Astrocyte of the spinal cord (primary cell): Measurements from ENCODE around the gene CGB2.
"Not testable (repeated sequence)": the region's sequence is repeated elsewhere in the genome, so short reads cannot be mapped to it uniquely, and the experiment has no call there.

ENCODE experiments used
- DNase-seq: peaks from one replicate; pipeline ENCODE4 v3.0.0; 2011; ENCODE audit warnings: low read depth, low spot score
- H3K4me3 ChIP-seq: 2 replicates; pipeline ENCODE4 v1.5.1; 2011; ENCODE audit warnings: low read depth, mild to moderate bottlenecking, low read length, moderate library complexity
- in situ Hi-C: cut with HindIII; loops from 2 replicates; pipeline ENCODE4 v1.10.0; 2017; ENCODE audit warnings: low sequenced_read_pairs
- TF ChIP-seq, protein P1 (sequence below): IDR thresholded peaks from 2 replicates; pipeline ENCODE4 v1.5.1; 2012; ENCODE audit warnings: low read depth, mild to moderate bottlenecking, low read length, inconsistent platforms

CGB2 gene

DNA sequence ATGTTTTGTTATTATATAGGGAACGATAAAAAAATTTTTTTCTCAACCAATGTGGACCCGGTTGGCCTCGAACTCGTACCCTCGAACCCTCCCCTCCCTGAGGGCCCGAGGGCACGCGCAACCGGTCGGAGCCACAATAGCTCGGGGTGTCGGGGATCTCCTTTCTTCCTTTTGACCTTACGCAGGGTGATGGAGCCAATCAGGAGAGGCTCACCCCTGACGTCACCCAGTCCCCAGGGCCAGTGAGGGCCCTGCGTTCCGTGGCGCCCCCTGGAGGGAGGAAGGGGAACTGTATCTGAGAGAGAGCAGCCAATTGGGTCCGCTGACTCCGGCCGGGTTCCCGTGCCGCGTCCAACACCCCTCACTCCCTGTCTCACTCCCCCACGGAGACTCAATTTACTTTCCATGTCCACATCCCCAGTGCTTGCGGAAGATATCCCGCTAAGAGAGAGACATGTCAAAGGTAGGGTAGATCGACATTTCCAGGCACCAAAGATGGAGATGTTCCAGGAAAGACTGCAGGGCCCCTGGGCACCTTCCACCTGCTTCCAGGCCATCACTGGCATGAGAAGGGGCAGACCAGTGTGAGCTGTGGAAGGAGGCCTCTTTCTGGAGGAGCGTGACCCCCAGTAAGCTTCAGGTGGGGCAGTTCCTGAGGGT lies at the start of gene CGB2:
CGB2 (plus strand) TSS at position 249 of the 660 bp plus-strand sequence; CDS start at position 455, 206 bp downstream.
- H3K4me3 ChIP-seq, in situ Hi-C loops, DNase-seq: not testable (repeated sequence)
- TF ChIP-seq, protein P1, sequence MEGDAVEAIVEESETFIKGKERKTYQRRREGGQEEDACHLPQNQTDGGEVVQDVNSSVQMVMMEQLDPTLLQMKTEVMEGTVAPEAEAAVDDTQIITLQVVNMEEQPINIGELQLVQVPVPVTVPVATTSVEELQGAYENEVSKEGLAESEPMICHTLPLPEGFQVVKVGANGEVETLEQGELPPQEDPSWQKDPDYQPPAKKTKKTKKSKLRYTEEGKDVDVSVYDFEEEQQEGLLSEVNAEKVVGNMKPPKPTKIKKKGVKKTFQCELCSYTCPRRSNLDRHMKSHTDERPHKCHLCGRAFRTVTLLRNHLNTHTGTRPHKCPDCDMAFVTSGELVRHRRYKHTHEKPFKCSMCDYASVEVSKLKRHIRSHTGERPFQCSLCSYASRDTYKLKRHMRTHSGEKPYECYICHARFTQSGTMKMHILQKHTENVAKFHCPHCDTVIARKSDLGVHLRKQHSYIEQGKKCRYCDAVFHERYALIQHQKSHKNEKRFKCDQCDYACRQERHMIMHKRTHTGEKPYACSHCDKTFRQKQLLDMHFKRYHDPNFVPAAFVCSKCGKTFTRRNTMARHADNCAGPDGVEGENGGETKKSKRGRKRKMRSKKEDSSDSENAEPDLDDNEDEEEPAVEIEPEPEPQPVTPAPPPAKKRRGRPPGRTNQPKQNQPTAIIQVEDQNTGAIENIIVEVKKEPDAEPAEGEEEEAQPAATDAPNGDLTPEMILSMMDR, result peak; percentile 31

DNA sequence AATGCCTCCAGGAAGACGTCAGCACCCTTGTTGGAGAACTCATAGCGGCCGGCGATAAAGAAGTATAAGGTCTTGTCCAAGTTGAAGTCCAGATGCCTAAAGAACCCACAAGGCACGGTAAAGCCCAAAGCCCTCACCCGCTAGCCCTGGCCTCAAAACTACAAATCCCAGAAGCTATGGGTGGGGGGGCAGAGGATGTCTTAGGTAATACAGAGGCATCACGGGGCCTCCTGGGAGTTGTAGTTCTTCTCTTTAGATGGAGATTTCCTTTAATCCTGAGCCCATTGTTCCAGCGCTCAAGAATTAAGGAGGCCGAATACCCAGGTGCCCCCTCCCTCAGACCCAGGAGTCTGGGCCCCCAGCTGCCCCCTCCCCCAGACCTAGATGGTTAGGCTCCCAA lies 49.4 kb upstream of the CGB2 start:
- TF ChIP-seq, protein P1, result no peak
- no peak overlapping the region for H3K4me3 ChIP-seq
- no peak for DNase-seq
- in situ Hi-C loops, result no loop called here

DNA sequence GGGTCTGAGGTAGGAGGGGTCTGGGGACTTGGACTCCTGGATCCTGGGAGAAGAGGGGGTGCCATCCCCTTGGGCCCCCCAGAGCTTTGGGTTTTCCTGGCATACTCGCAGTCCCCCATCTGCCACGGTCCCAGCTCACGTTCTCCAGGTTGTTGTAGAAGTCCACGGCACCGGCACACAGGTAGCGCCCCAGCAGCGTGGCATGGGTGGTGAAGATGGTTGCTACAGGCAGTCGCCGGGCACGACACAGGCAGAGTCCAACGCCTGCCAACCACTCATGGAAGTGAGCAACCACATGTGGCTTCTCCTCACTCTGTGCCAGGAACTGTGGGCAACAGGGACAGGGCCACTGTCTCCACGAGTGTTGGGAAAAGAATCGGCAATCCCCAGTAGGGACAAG lies 46.0 kb upstream of the CGB2 start:
- no peak overlapping the region for H3K4me3 ChIP-seq
- no peak for DNase-seq
- in situ Hi-C loops, result no loop called here
- TF ChIP-seq, protein P1, result no peak

DNA sequence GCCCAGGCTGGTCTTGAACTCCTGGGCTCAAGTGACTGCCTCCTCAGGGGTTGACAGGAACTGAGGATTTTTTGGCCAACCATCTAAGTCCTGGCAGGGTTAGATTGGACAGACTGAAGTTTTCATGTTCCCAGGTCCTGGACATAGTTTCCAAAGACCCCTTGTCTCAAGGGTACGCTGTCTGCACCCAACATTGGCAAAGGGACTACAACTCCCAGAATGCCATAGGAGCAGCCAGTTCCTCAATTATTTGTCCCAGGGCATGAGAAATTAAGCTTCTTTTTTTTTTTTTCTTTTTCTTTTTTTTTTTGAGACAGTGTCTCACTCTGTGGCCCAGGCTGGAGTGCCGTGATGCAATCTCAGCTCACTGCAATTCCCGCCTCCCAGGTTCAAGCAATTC lies 45.5 kb upstream of the CGB2 start:
- in situ Hi-C loops, result no loop called here
- DNase-seq, result no peak
- TF ChIP-seq, protein P1, result no peak
- H3K4me3 ChIP-seq, result no peak overlapping the region

DNA sequence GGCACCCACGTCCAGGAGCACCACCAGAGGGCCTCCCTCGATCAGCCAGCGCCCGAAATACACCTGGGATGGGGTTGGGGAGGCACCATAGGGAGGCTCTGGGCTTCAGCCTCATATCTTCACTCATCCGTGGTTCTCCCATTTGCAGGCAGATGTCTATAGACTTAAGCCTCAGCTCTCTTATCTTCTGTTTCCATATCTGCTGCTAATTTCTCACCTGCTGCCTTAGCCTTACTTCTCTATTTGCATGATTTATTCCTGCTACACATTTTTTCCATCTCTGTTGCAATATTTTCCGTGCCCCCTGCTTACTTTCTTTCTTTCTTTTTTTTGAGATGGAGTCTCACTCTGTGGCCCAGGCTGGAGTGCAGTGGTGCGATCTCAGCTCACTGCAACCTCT lies 44.4 kb upstream of the CGB2 start:
- H3K4me3 ChIP-seq, result no peak overlapping the region
- in situ Hi-C loops, result no loop called here
- DNase-seq, result no peak
- TF ChIP-seq, protein P1, result no peak

DNA sequence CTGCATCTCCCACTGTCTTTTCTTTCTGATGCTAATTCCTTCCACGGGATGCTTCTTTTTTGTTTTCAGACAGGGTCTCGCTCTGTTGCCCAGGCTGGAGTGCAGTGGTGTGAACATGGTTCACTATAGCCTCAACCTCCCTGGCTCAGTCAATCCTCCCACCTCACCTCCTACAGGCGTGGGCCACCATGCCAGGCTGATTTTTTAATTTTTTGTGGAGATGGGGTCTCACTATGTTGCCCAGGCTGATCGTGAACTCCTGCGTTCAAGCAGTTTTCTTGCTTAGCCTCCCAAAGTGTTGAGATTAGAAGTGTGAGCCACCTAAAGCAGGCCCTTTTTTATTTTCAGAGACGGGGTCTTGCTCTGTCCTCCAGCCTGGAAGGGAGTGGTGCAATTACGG lies 43.4 kb upstream of the CGB2 start:
- TF ChIP-seq, protein P1, result no peak
- in situ Hi-C loops, result no loop called here
- DNase-seq, result no peak
- no peak overlapping the region for H3K4me3 ChIP-seq
